ENCODE data around the gene CTAGE1. TPM values are rescaled to one million over a fixed set of nuclear protein-coding genes. Genes with fewer than 3 reads are reported as not detected.
A peak's percentile ranks its signal among the peaks of the same experiment; 100 is the strongest.

The CTAGE1 gene
- polyA plus RNA-seq, 2 of the 4 experiments (the other 2 are of a cell fraction): 0.01 TPM; not detected in 1

GRCh38 chr18:22459491-22459890, 41.8 kb upstream of the CTAGE1 start (continued):
- TF ChIP-seq, protein P1, sequence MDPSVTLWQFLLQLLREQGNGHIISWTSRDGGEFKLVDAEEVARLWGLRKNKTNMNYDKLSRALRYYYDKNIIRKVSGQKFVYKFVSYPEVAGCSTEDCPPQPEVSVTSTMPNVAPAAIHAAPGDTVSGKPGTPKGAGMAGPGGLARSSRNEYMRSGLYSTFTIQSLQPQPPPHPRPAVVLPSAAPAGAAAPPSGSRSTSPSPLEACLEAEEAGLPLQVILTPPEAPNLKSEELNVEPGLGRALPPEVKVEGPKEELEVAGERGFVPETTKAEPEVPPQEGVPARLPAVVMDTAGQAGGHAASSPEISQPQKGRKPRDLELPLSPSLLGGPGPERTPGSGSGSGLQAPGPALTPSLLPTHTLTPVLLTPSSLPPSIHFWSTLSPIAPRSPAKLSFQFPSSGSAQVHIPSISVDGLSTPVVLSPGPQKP (IDR thresholded peaks at IDR 0.05; ENCODE audit: low read depth, low read length): no peak
- TF ChIP-seq NFE2L2 (conservative IDR thresholded peaks at IDR 0.05; ENCODE audit: low read length): no peak
- no peak for TF ChIP-seq RFX5 (IDR thresholded peaks at IDR 0.05)
- TF ChIP-seq EHMT2 (IDR thresholded peaks at IDR 0.05; ENCODE audit: low read depth): no peak
- no peak for TF ChIP-seq CHD4 (IDR thresholded peaks at IDR 0.05; ENCODE audit: borderline replicate concordance)
- no peak for TF ChIP-seq BHLHE40 (IDR thresholded peaks at IDR 0.05; ENCODE audit: low read depth, low read length)

DNA sequence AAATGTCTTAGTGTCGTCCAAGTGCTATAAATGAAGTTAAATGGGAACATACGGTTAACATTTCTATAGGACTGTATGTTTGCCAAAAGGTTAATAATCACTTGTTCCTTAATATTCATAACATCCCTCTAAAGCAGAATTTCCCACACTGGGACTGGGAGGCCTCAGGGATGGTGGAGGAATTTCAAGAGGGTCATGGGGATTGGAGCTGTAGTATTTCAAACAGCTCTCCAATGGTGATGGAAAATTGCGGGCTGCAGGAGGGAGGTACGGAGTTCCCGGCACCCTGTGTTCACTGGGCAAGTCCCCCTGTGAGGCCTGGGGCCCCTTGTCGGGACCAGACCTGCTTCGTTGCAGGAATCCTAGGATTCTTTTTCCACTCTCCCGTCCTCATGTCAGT, 39.8 kb upstream of the CTAGE1 start:
- no peak for FAIRE-seq
- Histone ChIP-seq H3K4me2 (no peak overlapping the region), H3K4me1 (peaks cover 9% of the 10 kb centered on the region), H3K4me3 (no peak overlapping the region), H3K9me3 (no peaks in the 10 kb centered on the region), H3K27ac (0 out of 6 replicates have a peak overlapping the region, but pooled peaks of 1 of the 2 experiments have one; percentile 24)
- DNase-seq (ENCODE audit: low read depth in 1 of 2, low spot score in 1 of 2): no peak
- CTCF ChIA-PET: no interaction called here
- 91% methylated on average over 8 of the region's 8 CpGs for WGBS (ENCODE audit: missing lambda C conversion rate)
- POLR2A ChIA-PET: no interaction called here
- ATAC-seq: no peak
- TF ChIP-seq ZNF302 (CRISPR knock-in tag; IDR thresholded peaks at IDR 0.05) (no peak), POLR2A (IDR thresholded peaks at IDR 0.05; ENCODE audit: low read length) (no peak), CTCF (IDR thresholded peaks at IDR 0.05) (no peak), FOSB (CRISPR knock-in tag; IDR thresholded peaks at IDR 0.05) (no peak), ZSCAN20 (CRISPR knock-in tag; IDR thresholded peaks at IDR 0.05) (no peak), EP300 (IDR thresholded peaks at IDR 0.05) (no peak), NPAS2 (CRISPR knock-in tag; IDR thresholded peaks at IDR 0.05; ENCODE audit: borderline replicate concordance) (no peak), JUNB (IDR thresholded peaks at IDR 0.05) (no peak)

DNA sequence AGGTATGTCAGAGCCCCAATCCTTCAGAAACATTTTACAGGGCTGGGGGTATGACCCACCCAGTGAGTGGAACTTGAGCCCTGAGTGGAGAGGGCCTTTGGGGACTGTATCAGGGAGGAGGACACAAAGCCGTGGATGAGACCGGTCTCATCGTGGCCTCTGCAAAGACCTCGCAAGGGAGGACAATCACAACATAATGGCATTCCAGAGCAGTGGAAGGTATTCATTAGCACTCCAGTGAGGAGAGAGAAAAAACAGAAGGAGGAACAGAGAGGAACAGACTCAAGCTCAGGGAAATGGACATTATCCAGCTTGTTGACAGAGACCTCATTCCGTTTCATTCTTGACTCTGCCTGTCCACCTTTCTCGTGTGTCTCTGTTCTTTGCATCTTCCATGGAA, 38.8 kb upstream of the CTAGE1 start:
- ChIA-PET POLR2A (no interaction called here), CTCF (no interaction called here)
- 89% methylated on average over 6 of the region's 6 CpGs for WGBS (ENCODE audit: missing lambda C conversion rate)
- FAIRE-seq: no peak
- no peak for ATAC-seq
- H3K4me3 ChIP-seq: no peak overlapping the region
- H3K4me2 ChIP-seq: no peak overlapping the region
- no peaks in the 10 kb centered on the region for H3K9me3 ChIP-seq
- peaks cover 9% of the 10 kb centered on the region for H3K4me1 ChIP-seq
- H3K27ac ChIP-seq: no peak overlapping the region
- no peak for DNase-seq (ENCODE audit: low read depth in 1 of 2, low spot score in 1 of 2)
- TF ChIP-seq, protein P2, sequence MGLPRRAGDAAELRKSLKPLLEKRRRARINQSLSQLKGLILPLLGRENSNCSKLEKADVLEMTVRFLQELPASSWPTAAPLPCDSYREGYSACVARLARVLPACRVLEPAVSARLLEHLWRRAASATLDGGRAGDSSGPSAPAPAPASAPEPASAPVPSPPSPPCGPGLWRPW (IDR thresholded peaks at IDR 0.05): no peak
- TF ChIP-seq RFX5 (IDR thresholded peaks at IDR 0.05) (no peak), GATA3 (IDR thresholded peaks at IDR 0.05; ENCODE audit: borderline replicate concordance) (no peak), ZFP36 (IDR thresholded peaks at IDR 0.05; ENCODE audit: borderline replicate concordance, partially characterized antibody) (no peak), BHLHE40 (IDR thresholded peaks at IDR 0.05; ENCODE audit: low read depth, low read length) (no peak), RCOR1 (IDR thresholded peaks at IDR 0.05; ENCODE audit: low read depth, low read length) (no peak), REST (IDR thresholded peaks at IDR 0.05) (no peak), ESRRA (IDR thresholded peaks at IDR 0.05; ENCODE audit: borderline replicate concordance, low read length) (no peak), POLR2AphosphoS2 (conservative IDR thresholded peaks at IDR 0.05; ENCODE audit: low read length) (no peak), ZC3H11A (IDR thresholded peaks at IDR 0.05) (no peak), MAZ (IDR thresholded peaks at IDR 0.05; ENCODE audit: borderline replicate concordance, low read depth, low read length) (no peak), SMC3 (IDR thresholded peaks at IDR 0.05) (no peak), SREBF2 (IDR thresholded peaks at IDR 0.05) (no peak), KDM1A (IDR thresholded peaks at IDR 0.05; ENCODE audit: low read depth) (no peak), JUN (IDR thresholded peaks at IDR 0.05) (no peak)
- TF ChIP-seq, protein P3, sequence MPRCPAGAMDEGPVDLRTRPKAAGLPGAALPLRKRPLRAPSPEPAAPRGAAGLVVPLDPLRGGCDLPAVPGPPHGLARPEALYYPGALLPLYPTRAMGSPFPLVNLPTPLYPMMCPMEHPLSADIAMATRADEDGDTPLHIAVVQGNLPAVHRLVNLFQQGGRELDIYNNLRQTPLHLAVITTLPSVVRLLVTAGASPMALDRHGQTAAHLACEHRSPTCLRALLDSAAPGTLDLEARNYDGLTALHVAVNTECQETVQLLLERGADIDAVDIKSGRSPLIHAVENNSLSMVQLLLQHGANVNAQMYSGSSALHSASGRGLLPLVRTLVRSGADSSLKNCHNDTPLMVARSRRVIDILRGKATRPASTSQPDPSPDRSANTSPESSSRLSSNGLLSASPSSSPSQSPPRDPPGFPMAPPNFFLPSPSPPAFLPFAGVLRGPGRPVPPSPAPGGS (IDR thresholded peaks at IDR 0.05): no peak
- TF ChIP-seq, protein P4, sequence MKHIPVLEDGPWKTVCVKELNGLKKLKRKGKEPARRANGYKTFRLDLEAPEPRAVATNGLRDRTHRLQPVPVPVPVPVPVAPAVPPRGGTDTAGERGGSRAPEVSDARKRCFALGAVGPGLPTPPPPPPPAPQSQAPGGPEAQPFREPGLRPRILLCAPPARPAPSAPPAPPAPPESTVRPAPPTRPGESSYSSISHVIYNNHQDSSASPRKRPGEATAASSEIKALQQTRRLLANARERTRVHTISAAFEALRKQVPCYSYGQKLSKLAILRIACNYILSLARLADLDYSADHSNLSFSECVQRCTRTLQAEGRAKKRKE (CRISPR knock-in tag; IDR thresholded peaks at IDR 0.05; ENCODE audit: low read depth): no peak
